ENCODE measurements around the gene FABP7. TPM values are rescaled to one million over a fixed set of nuclear protein-coding genes. Genes with fewer than 3 reads are reported as not detected.

The FABP7 gene
- total RNA-seq, 1 donor from 2014 or later = not detected

GRCh38 chr6:122778302-122778701 lies 1.2 kb upstream of the FABP7 start:
- Histone ChIP-seq H3K4me3 (no peak overlapping the region), H3K27me3 (no peaks in the 10 kb centered on the region), H3K4me1 (no peaks in the 10 kb centered on the region), H3K9me3 (no peaks in the 10 kb centered on the region), H3K27ac (no peak overlapping the region), H3K36me3 (no peaks in the 10 kb centered on the region)
- no peak for TF ChIP-seq CTCF (IDR thresholded peaks at IDR 0.05)
- intact Hi-C loops (cut with DNase I) = no loop called here
- ATAC-seq (no peak), DNase-seq (no peak)

GRCh38 chr6:122778985-122779661 lies 393 bp upstream of the FABP7 start:
- Histone ChIP-seq H3K9me3 (no peaks in the 10 kb centered on the region), H3K27me3 (no peaks in the 10 kb centered on the region), H3K4me1 (no peaks in the 10 kb centered on the region), H3K4me3 (no peak overlapping the region), H3K36me3 (no peaks in the 10 kb centered on the region), H3K27ac (no peak overlapping the region)
- DNase-seq (no peak), ATAC-seq (no peak)
- no peak for TF ChIP-seq CTCF (IDR thresholded peaks at IDR 0.05)
- intact Hi-C loops (cut with DNase I) = no loop called here

GRCh38 chr6:122780114-122780513 lies 598 bp downstream of the FABP7 start:
- H3K4me3 ChIP-seq = no peak overlapping the region
- DNase-seq (no peak), ATAC-seq (no peak)
- H3K9me3 ChIP-seq = no peaks in the 10 kb centered on the region
- no peaks in the 10 kb centered on the region for H3K27me3 ChIP-seq
- no peak for TF ChIP-seq CTCF (IDR thresholded peaks at IDR 0.05)
- intact Hi-C loops (cut with DNase I) = loop anchor here (10.0 kb wide), 1 partner anchor 55 kb away; no protein-coding TSS in a partner anchor
- no peaks in the 10 kb centered on the region for H3K4me1 ChIP-seq
- H3K36me3 ChIP-seq = no peaks in the 10 kb centered on the region
- no peak overlapping the region for H3K27ac ChIP-seq

- intact Hi-C loops (cut with DNase I) = loop anchor here (10.0 kb wide), 1 partner anchor 53 kb away; no protein-coding TSS in a partner anchor
Measured at GRCh38 chr6:122781716-122782115, 2.2 kb downstream of the FABP7 start.

GRCh38 chr6:122783401-122783800 lies 3.9 kb downstream of the FABP7 start:
- Histone ChIP-seq H3K27me3 (no peaks in the 10 kb centered on the region), H3K9me3 (no peaks in the 10 kb centered on the region), H3K36me3 (no peaks in the 10 kb centered on the region), H3K4me1 (peaks cover 4% of the 10 kb centered on the region), H3K4me3 (no peak overlapping the region), H3K27ac (no peak overlapping the region)
- no peak for DNase-seq
- intact Hi-C loops (cut with DNase I) = loop anchor here (10.0 kb wide), 1 partner anchor 51 kb away; no protein-coding TSS in a partner anchor
- TF ChIP-seq CTCF (IDR thresholded peaks at IDR 0.05) = no peak
- no peak for ATAC-seq

More at GRCh38 chr6:122781716-122782115, 2.2 kb downstream of the FABP7 start:
- Histone ChIP-seq H3K27me3 (no peaks in the 10 kb centered on the region), H3K9me3 (no peaks in the 10 kb centered on the region), H3K4me1 (no peaks in the 10 kb centered on the region), H3K27ac (no peak overlapping the region), H3K36me3 (no peaks in the 10 kb centered on the region), H3K4me3 (no peak overlapping the region)
- TF ChIP-seq CTCF (IDR thresholded peaks at IDR 0.05) = no peak
- DNase-seq = no peak
- ATAC-seq = no peak

All from upper lobe of right lung (tissue), 1 donor.